Left lung (tissue), 10 donors: ENCODE measurements around the gene PFDN6. TPM values are rescaled to one million over a fixed set of nuclear protein-coding genes. Genes with fewer than 3 reads are reported as not detected.
A peak's percentile ranks its signal among the peaks of the same experiment; 100 is the strongest.

Experiments used
- ATAC-seq: fragments of 200-7000 bp; cut with Tn5 transposase; one replicate; pipeline ENCODE4 v1.9.1; 2020; ENCODE audit warnings: moderate library complexity
- DNase-seq, 4 donors: peaks; one replicate each; pipeline ENCODE4 v3.0.0-alpha.2; 2013 to 2020
- H3K27ac ChIP-seq, 2 donors: fragments of 200-600 bp; sonication (generic) in 1 of 2; one replicate each; pipeline versions ENCODE4 v1.5.0 to v1.8.0; 2020 to 2021
- H3K27me3 ChIP-seq, 2 donors: fragments of 200-600 bp; sonication (generic) in 1 of 2; one replicate each; pipeline versions ENCODE4 v1.5.0 to v1.8.0; 2020 to 2021
- H3K36me3 ChIP-seq, 2 donors: fragments of 200-600 bp; sonication (generic) in 1 of 2; one replicate each; pipeline versions ENCODE4 v1.5.0 to v1.8.0; 2020 to 2021
- H3K4me1 ChIP-seq, 2 donors: fragments of 200-600 bp; one replicate each; pipeline ENCODE4 v1.8.0; 2021
- H3K4me3 ChIP-seq, 2 donors: fragments of 200-600 bp; sonication (generic) in 1 of 2; one replicate each; pipeline versions ENCODE4 v1.5.0 to v1.8.0; 2020 to 2021; ENCODE audit warnings: mild to moderate bottlenecking in 1 of 2
- H3K9me3 ChIP-seq, 2 donors: fragments of 200-600 bp; sonication (generic) in 1 of 2; one replicate each; pipeline versions ENCODE4 v1.5.0 to v1.8.0; 2020 to 2021
- CTCF ChIP-seq, 2 donors: fragments of 200-600 bp; sonication (generic) in 1 of 2; IDR thresholded peaks; one replicate each; pipeline versions ENCODE4 v1.5.0 to v1.8.0; 2021; ENCODE audit warnings: antibody characterized with exemption in 2 of 2
- intact Hi-C, 2 donors: fragments of 100-400 bp; cut with DNase I; formaldehyde crosslinking; loops; one replicate each; pipeline versions ENCODE4 v1.11.2 to v1.14.2; 2022
- polyA plus RNA-seq, 6 donors: library from polyadenylated mRNA; unstranded; fragments of 120-200 nt; gene quantifications; one replicate each; pipeline ENCODE4 v1.2.1, GENCODE V29; 2013; ENCODE audit not compliant: insufficient read length in 6 of 6
- total RNA-seq, 2 donors: library from RNA; stranded (reverse); fragmentation: NEBNext Ultra II Directional; extraction: Animal tissue kit (Norgen Biotek cat#: 25700); gene quantifications; one replicate each; pipeline ENCODE4 v1.2.1, GENCODE V29; 2021
- donor health status: DM: no; HTN: yes; CAD: no.
- donor health status: DM: no; HTN: no; CAD: no.

PFDN6 gene
- total and polyA plus RNA-seq, 8 donors: 37.7 to 55.3 (median 51.1) TPM

- intact Hi-C loops: loop anchor here in 1 of 2 donors (10.0 kb wide), 1 partner anchor 97 kb away; the partner anchor contains the start of genes CUTA and PHF1
- peak; percentile 75 for ATAC-seq
- DNase-seq: peak; percentile 98
- Histone ChIP-seq H3K4me1 (peaks cover 32 to 73% of the 10 kb centered on the region in 2 donors), H3K27me3 (no peaks in the 10 kb centered on the region), H3K9me3 (no peaks in the 10 kb centered on the region), H3K36me3 (peaks cover 0 to 39% of the 10 kb centered on the region in 2 donors), H3K4me3 (peak within 1 kb of the TSS; percentile 53 to 68), H3K27ac (peak within 1 kb of the TSS; percentile 85 to 86)
- TF ChIP-seq CTCF (IDR thresholded peaks at IDR 0.05): no peak
Measured at GRCh38 chr6:33317669-33318425, 28.4 kb downstream of the PFDN6 start, which contains the start of gene ZBTB22. ZBTB22 (minus strand) TSS chr6:33317744; CDS start chr6:33316916, 828 bp downstream.

DNA sequence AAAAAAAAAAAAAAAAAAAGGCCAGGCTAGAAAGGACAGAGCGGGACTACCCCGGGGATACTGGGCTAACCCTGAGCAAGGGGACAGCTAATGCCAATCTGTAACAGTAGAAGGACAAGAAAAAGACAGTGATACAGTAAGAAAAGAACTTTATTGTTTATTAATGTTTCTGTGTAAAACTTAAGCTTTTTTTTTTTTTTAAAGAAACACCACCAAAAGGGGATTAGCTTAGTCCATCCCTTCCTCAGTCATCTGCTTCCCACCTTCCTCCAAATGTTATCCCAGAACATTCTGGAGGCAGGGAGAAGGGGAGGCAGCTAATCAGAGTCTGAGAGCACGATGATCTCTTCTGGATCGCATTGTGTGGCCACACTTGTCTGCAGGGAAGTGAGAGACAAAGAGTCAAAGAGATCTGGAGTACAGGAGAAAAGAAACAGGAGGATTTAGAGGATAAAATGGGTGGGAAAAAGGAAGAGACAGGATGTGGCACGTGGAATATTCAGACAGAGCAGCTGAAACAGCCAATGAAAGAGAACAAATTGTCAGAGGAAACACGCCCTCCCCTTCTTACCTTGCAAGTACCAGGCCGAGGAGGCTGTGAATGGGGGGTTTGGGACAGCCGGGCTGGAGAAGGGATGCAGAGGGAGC lies 29.1 kb downstream of the PFDN6 start:
- Histone ChIP-seq H3K36me3 (peaks cover 0 to 39% of the 10 kb centered on the region in 2 donors), H3K9me3 (no peaks in the 10 kb centered on the region), H3K4me1 (peaks cover 32 to 74% of the 10 kb centered on the region in 2 donors), H3K27me3 (no peaks in the 10 kb centered on the region), H3K4me3 (peak overlapping the region; percentile 53 to 68), H3K27ac (peak overlapping the region; percentile 85 to 86)
- no peak for DNase-seq
- TF ChIP-seq CTCF (IDR thresholded peaks at IDR 0.05): no peak
- intact Hi-C loops: loop anchor here in 1 of 2 donors (10.0 kb wide), 1 partner anchor 96 kb away; the partner anchor contains the start of genes CUTA and PHF1
- no peak for ATAC-seq

DNA sequence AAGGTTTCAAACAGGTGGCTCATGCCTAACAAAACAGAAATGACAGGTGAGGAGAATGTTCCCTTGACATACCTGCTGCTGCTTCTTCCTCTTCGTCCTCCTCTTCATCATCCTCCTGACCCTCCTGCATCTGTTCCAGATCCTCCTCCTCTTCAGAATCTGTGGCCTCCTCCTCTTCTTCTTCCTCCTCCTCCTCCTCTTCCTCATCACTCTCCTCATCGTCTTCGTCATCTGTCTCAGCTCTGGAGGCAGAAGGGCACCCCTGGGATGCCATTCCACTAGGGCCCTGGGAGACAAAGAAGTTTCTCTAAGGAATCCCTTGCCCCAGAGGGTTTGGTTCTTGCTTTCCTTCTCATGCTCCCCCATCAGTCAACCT lies 30.5 kb downstream of the PFDN6 start:
- TF ChIP-seq CTCF (IDR thresholded peaks at IDR 0.05): no peak
- Histone ChIP-seq H3K4me3 (no peak overlapping the region), H3K36me3 (peaks cover 0 to 39% of the 10 kb centered on the region in 2 donors), H3K27ac (peak overlapping the region in 1 of 2 donors; percentile 50), H3K4me1 (peaks cover 32 to 78% of the 10 kb centered on the region in 2 donors), H3K9me3 (no peaks in the 10 kb centered on the region), H3K27me3 (no peaks in the 10 kb centered on the region)
- no peak for ATAC-seq
- no peak for DNase-seq
- intact Hi-C loops: loop anchor here in 1 of 2 donors (10.0 kb wide), 1 partner anchor 95 kb away; the partner anchor contains the start of genes CUTA and PHF1

DNA sequence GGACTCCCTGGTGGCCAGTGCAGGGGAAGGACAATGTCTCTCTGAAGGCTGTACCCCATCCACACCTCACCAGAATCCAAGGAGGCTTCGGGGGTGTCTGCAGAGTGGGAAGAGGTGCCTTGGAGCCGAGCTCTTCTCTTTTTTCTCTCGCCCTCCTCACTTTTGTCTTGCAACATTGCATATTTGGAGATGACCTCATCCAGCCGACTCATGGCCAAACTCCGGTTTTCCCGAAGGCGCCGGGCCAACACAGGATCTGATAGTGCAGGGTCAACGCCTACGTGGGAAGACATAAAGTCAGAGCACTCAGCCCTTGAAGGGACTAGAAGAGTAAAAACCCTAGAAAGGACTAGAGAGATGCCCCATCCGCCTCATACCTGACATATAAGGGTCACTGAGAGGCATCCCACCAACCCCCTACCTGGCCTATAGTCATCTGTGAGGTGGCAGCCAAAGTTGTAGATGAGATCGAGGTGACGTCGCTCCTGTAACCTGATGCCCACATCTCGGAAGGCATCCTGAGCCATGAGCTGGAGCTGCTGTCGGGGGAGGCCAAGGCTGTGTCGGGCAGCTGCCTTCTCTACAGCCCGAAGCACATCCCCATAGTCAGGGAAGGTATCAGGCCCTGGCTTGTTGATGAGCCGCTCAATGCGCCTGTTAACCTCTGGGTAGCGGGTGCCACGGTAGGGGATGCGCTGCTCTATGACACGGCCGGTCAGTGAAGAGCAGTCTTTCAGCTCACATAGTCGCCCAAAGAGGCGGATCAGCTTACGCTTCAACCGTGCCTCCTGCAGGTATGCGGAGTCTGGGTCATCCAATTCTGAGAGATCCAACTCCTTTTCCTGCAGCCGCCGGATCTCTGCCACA lies 31.1 kb downstream of the PFDN6 start:
- H3K27ac ChIP-seq: peak overlapping the region; percentile 26 to 50
- no peaks in the 10 kb centered on the region for H3K9me3 ChIP-seq
- H3K36me3 ChIP-seq: peaks cover 0 to 39% of the 10 kb centered on the region in 2 donors
- no peak for ATAC-seq
- H3K27me3 ChIP-seq: no peaks in the 10 kb centered on the region
- H3K4me3 ChIP-seq: peak overlapping the region in 1 of 2 donors; percentile 74
- H3K4me1 ChIP-seq: peaks cover 28 to 71% of the 10 kb centered on the region in 2 donors
- intact Hi-C loops: no loop called here
- DNase-seq: peak in 1 of 4 donors; percentile 55
- no peak for TF ChIP-seq CTCF (IDR thresholded peaks at IDR 0.05)
